Right ventricle myocardium superior (tissue), 1 donor: Measurements from ENCODE around the gene MYO3B. TPM values are rescaled to one million over a fixed set of nuclear protein-coding genes. Genes with fewer than 3 reads are reported as not detected.
A peak's percentile ranks its signal among the peaks of the same experiment; 100 is the strongest.

ENCODE experiments used
- ATAC-seq: fragments of 200-7000 bp; cut with Tn5 transposase; one replicate; pipeline ENCODE4 v1.9.1; 2020; ENCODE audit warnings: mild to moderate bottlenecking; ENCODE audit not compliant: poor library complexity
- DNase-seq: peaks from one replicate; pipeline ENCODE4 v3.0.0-alpha.2; 2020
- intact Hi-C: fragments of 100-400 bp; cut with DNase I; formaldehyde crosslinking; loops from one replicate; pipeline ENCODE4 v1.11.2; 2022
- long read RNA-seq: library from polyadenylated mRNA; unstranded; transcript quantifications from one replicate; pipeline ENCODE4 v2.0.0, GENCODE V29; 2021
- total RNA-seq: library from RNA; stranded (reverse); fragmentation: NEBNext Ultra II Directional; extraction: Animal tissue kit (Norgen Biotek cat#: 25700); gene quantifications from one replicate; pipeline ENCODE4 v1.2.1, GENCODE V29; 2021
- donor health status: DM: no; HTN: yes; CAD: no; lungs with severe emphysema.

Gene MYO3B
- total RNA-seq: not detected
- long read RNA-seq: 0 reads

GRCh38 chr2:170177950-170178781 lies at the start of gene MYO3B:
Gene MYO3B (plus strand): TSS chr2:170178147. CDS start chr2:170178288, 141 bp downstream.
- DNase-seq: no peak
- intact Hi-C loops: no loop called here
- ATAC-seq: peak; percentile 45

DNA sequence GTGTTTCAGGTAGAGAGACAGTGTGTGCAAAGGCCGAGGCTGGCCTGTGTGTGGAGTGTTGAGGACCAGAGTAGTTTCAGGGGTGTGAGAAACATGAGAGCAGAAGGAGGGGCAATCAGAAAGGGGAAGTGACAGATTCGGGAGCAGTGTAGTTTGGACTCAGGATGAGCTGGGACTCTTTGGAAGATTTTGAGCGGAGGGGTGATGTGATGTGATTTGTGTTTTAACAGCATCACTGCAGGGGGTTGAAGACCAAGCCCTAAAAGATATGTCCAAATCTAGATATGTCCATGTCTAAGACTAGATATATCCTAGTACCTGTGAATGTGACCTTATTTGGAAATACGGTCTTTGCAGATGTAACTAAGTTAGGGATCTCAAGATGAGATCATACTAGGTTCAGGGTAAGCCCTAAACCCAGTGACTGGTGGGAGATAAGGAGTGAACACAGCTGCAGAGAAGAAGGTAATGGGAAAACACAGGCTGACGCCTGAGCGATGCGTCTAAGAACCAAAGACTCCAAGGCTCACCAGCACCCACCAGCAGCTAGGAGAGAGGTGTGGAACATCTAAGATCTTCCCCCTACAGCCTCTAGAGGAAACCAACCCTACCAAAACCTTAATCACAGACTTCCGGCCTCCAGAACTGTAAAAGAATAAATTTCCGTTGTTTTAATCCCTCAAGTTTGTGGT lies 38.5 kb upstream of the MYO3B start:
- DNase-seq: no peak
- intact Hi-C loops: no loop called here
- ATAC-seq: no peak

GRCh38 chr2:170140561-170140960 lies 37.4 kb upstream of the MYO3B start:
- no peak for DNase-seq
- ATAC-seq: no peak
- intact Hi-C loops: no loop called here

GRCh38 chr2:170141865-170142264 lies 36.1 kb upstream of the MYO3B start:
- ATAC-seq (no peak), DNase-seq (no peak)
- intact Hi-C loops: no loop called here

GRCh38 chr2:170142502-170142901 lies 35.4 kb upstream of the MYO3B start:
- no peak for ATAC-seq
- DNase-seq: no peak
- intact Hi-C loops: no loop called here

DNA sequence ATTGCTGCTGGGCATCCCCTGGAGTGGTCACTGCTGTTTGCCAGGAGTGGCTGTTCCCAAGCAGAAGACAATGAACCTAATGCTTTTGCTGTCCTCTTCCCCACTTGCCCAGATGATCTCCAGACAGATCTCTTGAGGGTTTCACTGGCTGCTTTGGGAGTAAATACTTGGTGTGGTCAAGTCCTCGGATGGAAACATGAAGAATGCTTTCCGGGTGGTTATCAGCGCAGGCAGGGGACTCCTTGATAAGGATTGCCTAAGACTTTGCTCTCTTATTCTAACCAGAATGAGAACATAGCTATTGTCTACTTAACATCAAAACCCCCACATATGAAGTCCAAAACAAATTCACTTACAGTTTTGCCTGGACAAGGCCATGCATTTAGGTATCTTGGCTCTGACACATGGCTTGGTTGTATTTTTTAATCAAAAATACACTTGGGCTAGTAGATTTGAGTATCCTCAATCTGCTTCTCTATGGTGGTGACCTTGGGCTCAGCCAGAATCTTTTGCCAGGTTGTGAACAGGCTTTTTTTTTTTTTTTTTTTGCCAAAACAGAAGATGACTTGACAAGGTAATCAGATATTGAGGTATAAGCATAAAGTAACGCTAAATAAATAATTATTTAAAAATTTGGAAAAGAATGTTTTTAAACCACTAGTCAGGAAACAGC lies 34.8 kb upstream of the MYO3B start:
- intact Hi-C loops: no loop called here
- no peak for DNase-seq
- no peak for ATAC-seq

- ATAC-seq: no peak
- intact Hi-C loops: no loop called here
- DNase-seq: no peak
These were observed 33.2 kb upstream of the MYO3B start for GRCh38 chr2:170144761-170145160.

GRCh38 chr2:170145191-170145590 lies 32.8 kb upstream of the MYO3B start:
- intact Hi-C loops: no loop called here
- no peak for ATAC-seq
- DNase-seq: no peak

- intact Hi-C loops: no loop called here
- ATAC-seq (no peak), DNase-seq (no peak)
These were observed 32.1 kb upstream of the MYO3B start for GRCh38 chr2:170145675-170146432.

DNA sequence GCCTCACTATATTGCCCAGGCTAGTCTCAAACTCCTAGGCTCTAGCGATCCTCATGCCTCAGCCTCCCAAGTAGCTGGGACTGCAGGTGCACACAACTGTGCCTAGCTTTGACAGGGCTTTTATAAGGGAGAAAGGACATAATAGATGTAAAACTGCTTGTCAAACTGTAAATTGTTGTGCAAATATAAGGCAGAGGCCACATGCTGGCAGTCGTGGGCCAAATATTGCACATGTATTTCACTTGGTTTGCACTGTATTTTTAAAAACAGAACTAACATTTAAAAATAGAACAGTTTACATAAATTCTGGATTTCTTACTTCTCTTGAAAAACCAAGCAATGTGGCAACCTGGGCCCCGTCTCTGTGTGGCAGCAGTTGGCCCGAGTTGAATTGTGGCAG lies 31.2 kb upstream of the MYO3B start:
- intact Hi-C loops: no loop called here
- DNase-seq: no peak
- no peak for ATAC-seq

- DNase-seq (no peak), ATAC-seq (no peak)
- intact Hi-C loops: no loop called here
These were observed 30.4 kb upstream of the MYO3B start for GRCh38 chr2:170147576-170147975.

- no peak for DNase-seq
- no peak for ATAC-seq
- intact Hi-C loops: no loop called here
These were observed 29.8 kb upstream of the MYO3B start for GRCh38 chr2:170148161-170148560.

DNA sequence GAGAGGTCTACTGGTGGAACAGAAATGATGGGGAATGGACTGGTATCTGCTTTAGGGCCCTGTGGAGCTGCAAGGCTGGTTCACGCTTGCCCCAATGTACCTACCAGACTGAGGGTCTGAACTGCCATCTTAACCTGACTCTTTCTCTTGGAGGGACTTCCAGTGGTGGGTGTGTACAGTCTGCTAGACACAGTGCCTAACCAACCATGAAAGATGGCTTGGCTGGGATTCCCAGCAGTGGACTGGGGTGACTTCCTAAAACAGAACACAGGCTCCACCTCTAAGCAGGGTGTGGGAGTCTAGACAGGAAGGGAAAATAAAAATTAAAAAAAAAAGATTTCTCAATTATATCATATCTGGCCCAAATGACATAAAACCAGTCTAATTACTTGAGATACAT lies 25.5 kb upstream of the MYO3B start:
- DNase-seq (no peak), ATAC-seq (no peak)
- intact Hi-C loops: no loop called here

GRCh38 chr2:170155022-170155722 lies 22.8 kb upstream of the MYO3B start:
- ATAC-seq: peak; percentile 27
- intact Hi-C loops: no loop called here
- no peak for DNase-seq

DNA sequence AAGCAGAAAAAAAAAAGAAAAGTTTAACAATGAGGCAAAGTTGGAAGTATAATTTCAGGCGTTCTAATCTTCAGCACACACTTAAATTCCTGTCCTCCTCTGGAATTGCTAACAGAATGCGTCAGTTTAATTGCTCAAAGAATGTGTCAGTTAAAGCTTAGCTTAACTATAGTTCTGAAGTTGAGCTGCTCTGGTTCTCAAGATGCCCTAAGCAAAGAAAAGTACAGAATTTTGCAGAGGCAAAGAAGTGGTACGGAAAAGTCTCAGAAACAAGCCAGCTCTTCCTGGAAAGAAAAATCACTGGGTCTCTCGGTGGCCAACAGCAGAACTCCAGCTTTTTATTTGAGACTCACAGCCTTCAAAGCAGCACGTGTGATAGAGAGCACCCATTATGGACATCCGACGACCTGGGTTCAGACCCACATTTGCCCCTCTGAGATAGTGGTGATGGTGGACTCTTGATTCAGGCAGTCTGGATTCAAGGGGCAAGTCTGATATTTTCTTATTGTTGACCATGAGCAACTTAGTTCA lies 22.2 kb upstream of the MYO3B start:
- DNase-seq (no peak), ATAC-seq (no peak)
- intact Hi-C loops: no loop called here

GRCh38 chr2:170156592-170156991 lies 21.4 kb upstream of the MYO3B start:
- intact Hi-C loops: no loop called here
- ATAC-seq: no peak
- DNase-seq: no peak

GRCh38 chr2:170157025-170157684 lies 20.8 kb upstream of the MYO3B start:
- intact Hi-C loops: no loop called here
- DNase-seq (no peak), ATAC-seq (no peak)

DNA sequence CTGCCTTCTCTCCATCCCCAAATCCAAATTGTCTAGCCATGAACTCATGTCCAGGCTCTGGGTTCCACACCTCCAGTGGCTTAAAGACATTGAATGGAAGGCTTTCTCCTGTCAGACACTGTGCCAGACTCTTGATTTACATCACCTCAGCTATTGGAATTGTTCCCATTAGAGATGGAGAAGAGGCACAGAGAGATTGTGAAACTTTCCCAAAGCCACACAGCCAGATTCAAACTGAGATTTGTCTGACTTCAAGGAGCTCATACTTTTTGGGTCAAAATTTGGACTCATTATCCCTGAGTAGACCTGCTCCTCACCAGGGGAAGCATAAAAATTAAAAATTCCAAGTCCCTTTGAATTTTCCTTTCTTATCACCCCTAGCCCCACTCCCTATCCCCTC lies 18.9 kb upstream of the MYO3B start:
- intact Hi-C loops: no loop called here
- DNase-seq (no peak), ATAC-seq (no peak)
